ENCODE results near the gene BTN1A1. TPM values are rescaled to one million over a fixed set of nuclear protein-coding genes. Genes with fewer than 3 reads are reported as not detected.
A peak's percentile ranks its signal among the peaks of the same experiment; 100 is the strongest.
"Not testable (repeated sequence)": the region's sequence is repeated elsewhere in the genome, so short reads cannot be mapped to it uniquely, and the experiment has no call there.

BTN1A1 gene, protein sequence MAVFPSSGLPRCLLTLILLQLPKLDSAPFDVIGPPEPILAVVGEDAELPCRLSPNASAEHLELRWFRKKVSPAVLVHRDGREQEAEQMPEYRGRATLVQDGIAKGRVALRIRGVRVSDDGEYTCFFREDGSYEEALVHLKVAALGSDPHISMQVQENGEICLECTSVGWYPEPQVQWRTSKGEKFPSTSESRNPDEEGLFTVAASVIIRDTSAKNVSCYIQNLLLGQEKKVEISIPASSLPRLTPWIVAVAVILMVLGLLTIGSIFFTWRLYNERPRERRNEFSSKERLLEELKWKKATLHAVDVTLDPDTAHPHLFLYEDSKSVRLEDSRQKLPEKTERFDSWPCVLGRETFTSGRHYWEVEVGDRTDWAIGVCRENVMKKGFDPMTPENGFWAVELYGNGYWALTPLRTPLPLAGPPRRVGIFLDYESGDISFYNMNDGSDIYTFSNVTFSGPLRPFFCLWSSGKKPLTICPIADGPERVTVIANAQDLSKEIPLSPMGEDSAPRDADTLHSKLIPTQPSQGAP
- polyA plus RNA-seq: not detected

DNA sequence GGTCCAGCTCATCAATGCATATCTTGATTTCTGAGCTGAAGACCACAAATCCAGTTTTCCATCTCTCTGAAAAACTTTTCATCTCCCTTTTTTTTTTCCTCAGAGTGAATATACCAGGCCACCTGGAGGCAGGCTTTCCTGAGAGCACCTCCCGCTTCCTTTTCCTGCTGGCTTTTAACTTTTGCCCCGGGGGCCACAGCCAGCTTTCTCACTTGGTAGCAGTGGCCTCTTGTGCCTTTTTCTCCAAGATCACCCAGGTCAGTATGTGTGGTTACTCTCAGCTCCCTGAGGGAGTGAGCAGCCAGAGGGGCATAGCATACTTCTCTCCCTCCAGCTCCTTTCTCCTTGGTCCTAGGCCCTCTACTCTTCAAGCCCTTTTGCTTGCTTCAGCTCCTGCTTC, at the start of gene BTN1A1:
Gene BTN1A1, plus strand, starts transcription at position 202 of the 400 bp plus-strand sequence. CDS start 984 bp downstream, outside the sequence.
- WGBS, 3 donors: 53 to 69% (median 67%) methylated on average over 2 of the region's 2 CpGs
- no peak within 1 kb of the TSS for H3K27ac ChIP-seq (ENCODE audit: low read depth, low read length)

DNA sequence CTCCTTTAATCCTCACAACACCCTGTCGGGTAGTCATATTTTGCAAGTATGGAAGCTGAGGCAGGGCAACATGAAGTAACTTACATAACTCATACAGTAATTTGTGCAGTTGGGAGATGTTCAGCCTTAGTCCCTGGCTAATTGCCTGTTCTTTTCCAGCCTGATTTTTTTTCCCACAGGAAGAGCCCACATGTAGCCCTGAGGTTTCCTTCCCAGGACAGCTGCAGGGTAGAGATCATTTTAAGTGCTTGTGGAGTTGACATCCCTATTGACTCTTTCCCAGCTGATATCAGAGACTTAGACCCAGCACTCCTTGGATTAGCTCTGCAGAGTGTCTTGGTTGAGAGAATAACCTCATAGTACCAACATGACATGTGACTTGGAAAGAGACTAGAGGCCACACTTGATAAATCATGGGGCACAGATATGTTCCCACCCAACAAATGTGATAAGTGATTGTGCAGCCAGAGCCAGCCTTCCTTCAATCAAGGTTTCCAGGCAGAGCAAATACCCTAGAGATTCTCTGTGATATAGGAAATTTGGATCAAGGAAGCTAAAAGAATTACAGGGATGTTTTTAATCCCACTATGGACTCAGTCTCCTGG, 47.4 kb upstream of the BTN1A1 start:
- WGBS, 3 donors: 69 to 81% (median 73%) methylated on average over 1 of the region's 1 CpG
- H3K27ac ChIP-seq (ENCODE audit: low read depth, low read length): no peak overlapping the region

DNA sequence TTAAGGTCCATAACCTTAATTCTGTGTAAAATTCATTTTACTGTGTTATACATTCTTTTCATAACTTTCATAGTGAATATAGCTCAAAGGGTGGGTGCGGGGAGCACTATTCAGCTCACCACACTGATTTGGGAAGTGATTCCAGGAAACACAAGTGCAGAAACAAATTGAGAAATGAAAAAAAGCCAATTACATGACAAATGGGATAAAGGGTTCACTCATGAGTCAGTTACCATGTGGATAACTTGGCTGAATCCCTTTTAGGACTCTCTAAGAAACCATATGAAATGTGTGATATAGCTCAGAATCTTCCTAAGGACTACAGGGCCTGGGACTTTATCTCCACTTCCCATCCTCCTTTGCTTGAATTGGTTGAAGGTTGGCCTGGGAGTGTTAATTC, 45.5 kb upstream of the BTN1A1 start:
- WGBS, 3 donors: 89 to 94% (median 91%) methylated on average over 1 of the region's 1 CpG
- H3K27ac ChIP-seq (ENCODE audit: low read depth, low read length): no peak overlapping the region

DNA sequence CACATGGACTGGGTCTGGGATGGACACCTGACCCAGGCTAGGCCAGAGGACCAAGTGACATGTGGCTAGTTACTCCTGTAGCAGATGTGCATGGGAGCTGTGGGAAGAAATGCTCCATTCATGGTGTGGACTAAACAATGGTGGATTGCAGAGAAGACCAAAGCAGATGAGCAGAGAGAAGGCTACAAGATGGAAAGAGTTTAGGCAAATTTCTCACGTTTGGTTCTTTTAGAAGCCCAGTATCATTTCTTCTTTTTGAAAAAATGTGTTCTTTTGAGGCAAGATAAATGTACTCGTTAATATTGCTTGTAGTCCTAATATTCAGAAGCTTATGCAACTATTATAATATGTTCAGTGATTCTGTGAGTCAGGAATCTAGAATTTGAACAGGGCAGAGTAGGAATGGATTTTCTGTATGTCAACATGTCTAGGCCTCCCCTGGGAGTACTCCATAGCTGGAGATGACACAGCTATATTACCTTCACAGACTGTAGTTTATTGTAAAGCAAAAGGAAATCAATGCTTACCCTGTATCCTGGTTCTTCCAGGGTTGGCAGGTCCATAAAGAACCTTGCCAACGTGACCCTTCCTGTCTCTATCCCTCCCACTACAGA, 44.6 kb upstream of the BTN1A1 start:
- WGBS, 3 donors: 87 to 95% (median 90%) methylated on average over 3 of the region's 3 CpGs
- no peak overlapping the region for H3K27ac ChIP-seq (ENCODE audit: low read depth, low read length)

DNA sequence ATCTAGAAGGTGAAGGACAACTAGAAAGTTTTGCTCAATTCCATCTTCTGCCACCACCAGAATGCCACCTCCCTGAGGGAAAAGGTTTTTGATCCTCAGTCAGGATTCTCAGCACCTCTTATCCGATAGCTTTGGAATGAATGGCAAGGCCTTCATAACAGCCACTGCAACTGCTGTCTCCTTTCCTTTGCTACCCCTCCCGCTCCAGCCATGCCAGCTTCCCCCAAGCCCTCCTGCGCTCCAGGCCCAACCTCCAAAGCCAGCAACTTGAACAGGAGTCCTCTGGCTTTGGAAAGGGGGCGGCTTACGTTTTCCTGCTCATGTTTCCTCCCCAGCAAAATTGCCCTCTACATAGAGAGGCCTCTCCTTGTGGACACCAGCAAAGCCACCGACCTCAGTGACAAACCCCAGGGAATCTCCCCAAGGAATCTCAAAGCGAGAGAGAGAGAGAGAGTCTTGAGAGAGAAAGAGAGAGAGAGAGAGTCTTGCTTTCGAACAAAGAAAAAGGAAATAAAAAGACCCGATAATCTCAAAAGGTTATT, 42.8 kb upstream of the BTN1A1 start:
- 18 to 19% (median 19%) methylated on average over 9 of the region's 9 CpGs for WGBS, 3 donors
- no peak overlapping the region for H3K27ac ChIP-seq (ENCODE audit: low read depth, low read length)

DNA sequence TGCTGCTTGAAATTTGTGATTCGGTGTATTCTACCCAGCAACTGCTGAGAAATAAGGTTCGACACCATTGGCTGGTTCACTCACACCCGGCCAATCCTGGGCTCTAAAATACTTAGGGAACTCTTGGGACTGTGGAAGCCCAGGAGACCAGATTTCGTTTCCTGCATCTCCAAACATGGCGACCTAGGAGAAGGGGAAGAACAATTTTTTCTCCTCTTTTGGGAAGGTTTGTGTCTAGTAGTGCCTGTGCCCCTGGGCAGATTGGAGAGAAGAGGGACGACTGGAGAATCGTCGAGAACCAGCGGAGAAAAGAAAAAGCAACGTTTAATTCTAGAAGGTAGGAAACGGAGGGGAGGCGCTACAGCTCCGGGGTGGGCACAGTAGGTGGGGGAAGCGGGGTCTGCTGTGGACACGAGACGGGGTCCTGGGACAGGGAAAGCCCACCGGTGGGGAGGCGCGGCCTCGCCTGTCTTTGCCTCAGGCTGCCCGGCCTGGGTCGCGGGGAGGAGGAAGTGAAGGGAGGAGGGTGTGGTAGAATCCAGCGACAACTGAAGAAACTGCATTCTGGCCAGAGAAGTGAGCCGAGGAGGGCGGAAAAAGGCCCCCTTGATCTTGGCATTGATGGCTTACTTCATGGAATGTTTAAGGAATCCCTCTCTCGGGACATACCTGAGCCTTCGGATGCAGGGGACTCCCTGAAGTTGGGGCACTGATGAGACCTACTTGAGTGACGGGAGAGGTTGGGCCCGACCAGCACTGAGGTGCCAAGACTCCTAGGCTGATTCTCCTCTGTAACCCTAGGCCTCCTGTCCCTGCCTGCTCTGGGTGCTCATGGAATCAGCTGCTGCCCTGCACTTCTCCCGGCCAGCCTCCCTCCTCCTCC, 42.1 kb upstream of the BTN1A1 start, which contains the start of gene BTN2A1:
Gene BTN2A1, plus strand, starts transcription at position 150 of the 883 bp plus-strand sequence. Its CDS starts 682 bp downstream, at position 832.
- peak within 1 kb of the TSS; percentile 42 for H3K27ac ChIP-seq (ENCODE audit: low read depth, low read length)
- 0% methylated on average over 31 of the region's 31 CpGs for WGBS, 3 donors

DNA sequence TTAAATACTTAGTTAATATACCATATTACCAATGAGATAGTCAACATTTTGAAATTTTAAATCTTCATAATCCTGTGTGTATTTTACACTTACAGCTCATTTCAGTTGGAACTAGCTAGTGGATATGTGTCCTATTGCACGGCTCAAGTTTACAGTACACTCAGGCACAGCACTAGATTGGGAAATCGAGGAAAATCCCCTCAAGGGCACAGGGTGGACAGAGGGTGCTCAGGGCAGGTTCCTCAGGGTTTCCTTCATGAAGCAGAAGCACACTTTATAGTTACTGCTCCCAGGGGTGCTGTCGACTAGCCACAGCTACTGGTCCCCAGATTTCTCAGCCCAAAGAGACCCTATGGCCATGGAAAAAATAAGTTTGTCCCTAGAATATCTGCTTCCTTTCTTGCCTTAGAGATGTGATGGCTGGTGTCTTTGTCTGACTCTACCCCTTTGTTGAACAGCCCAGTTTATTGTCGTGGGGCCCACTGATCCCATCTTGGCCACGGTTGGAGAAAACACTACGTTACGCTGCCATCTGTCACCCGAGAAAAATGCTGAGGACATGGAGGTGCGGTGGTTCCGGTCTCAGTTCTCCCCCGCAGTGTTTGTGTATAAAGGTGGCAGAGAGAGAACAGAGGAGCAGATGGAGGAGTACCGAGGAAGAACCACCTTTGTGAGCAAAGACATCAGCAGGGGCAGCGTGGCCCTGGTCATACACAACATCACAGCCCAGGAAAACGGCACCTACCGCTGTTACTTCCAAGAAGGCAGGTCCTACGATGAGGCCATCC, 40.9 kb upstream of the BTN1A1 start:
- WGBS, 3 donors: 83 to 85% (median 84%) methylated on average over 16 of the region's 16 CpGs
- H3K27ac ChIP-seq (ENCODE audit: low read depth, low read length): no peak overlapping the region

DNA sequence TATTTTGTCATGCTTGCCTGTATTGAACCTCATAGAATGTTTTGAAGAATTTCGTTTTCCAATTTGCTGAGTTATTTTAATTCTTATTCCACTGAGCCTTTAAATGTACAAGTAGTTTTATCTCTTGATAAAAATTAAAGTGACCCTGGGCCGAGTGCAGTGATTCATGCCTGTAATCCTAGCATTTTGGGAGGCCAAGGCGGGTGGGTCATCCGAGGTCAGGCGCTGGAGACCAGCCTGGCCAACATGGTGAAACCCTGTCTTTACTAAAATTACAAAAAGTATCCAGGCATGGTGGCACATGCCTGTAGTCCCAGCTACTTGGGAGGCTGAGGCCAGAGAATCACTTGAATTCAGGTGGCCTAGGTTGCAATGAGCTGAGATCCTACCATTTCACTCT, 38.8 kb upstream of the BTN1A1 start:
- not testable (repeated sequence) for H3K27ac ChIP-seq (ENCODE audit: low read depth, low read length)
- WGBS, 3 donors: 69 to 72% (median 69%) methylated on average over 5 of the region's 5 CpGs

DNA sequence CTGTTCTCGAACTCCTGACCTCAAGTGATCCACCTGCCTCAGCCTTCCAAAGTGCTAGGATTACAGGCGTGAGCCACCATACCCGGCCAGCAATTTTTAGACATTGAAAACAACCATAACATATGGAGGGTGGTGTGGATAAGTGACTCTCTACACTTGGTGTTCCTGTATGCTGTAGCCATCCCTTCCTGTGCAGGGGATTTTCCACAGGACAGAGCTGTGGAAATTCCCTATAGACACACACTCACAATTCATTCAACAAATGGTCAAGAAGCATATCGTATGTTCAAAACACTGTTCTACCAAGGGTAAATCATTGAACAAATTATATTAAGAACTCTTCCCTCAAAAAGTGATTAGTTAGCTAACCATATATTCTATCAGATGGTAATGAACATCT, 36.1 kb upstream of the BTN1A1 start:
- 91 to 94% (median 93%) methylated on average over 4 of the region's 4 CpGs for WGBS, 3 donors

DNA sequence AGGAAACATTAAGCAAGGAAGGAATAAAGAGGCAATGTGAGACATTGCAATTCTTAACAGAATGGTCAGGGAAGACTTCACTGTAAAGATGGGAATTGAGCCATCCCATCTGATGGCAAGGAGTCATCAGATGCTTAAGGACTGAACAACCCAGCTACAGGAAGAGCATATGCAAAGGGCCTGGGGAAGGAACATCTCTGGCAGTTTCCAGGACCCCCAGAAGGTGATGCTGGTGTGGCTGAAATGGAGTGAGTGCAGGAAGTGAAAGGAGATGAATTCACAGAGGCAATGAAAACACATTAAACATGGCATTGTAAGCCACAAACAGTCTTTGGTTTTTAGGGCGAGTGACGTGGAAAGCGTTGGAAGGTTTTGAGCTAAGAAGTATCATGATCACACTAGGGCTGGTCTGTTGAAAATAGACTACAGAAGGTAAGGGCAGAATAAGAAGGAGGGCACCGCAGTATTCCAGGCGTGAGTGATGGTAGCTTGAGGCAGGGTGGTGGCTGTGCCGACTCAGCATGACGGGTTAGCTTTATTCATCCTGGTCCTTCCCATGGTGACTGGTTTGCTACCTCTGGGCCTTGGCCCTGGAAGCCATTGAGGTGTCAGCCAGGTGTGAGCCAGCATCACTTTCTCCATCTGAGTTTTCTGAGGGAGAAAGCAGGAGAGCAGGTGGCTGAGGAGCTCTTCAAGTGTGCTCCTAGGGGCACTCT, 35.5 kb upstream of the BTN1A1 start:
- no peak overlapping the region for H3K27ac ChIP-seq (ENCODE audit: low read depth, low read length)
- 95 to 99% (median 98%) methylated on average over 7 of the region's 7 CpGs for WGBS, 3 donors

More for the DNA sequence above, 36.1 kb upstream of the BTN1A1 start:
- H3K27ac ChIP-seq (ENCODE audit: low read depth, low read length): no peak overlapping the region

DNA sequence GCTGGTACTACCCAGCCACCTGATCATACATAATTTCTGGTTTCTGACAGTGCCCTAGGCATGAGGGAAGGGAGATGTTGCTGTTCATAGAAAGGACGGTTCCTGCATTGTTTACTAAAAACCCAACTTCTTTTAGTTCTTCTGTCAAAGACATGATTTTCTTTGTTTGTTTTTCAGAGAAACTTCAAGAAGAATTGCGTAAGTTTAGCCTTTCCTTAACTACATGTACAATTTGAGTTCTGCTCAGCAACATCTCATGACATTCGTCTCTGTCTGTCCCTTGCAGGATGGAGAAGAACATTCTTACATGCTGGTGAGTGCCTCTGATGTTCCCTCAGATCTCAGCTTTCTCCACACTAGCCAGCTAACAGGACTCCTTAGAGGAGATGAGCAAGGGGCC, 34.3 kb upstream of the BTN1A1 start:
- H3K27ac ChIP-seq (ENCODE audit: low read depth, low read length): no peak overlapping the region
- 89 to 93% (median 89%) methylated on average over 3 of the region's 3 CpGs for WGBS, 3 donors

DNA sequence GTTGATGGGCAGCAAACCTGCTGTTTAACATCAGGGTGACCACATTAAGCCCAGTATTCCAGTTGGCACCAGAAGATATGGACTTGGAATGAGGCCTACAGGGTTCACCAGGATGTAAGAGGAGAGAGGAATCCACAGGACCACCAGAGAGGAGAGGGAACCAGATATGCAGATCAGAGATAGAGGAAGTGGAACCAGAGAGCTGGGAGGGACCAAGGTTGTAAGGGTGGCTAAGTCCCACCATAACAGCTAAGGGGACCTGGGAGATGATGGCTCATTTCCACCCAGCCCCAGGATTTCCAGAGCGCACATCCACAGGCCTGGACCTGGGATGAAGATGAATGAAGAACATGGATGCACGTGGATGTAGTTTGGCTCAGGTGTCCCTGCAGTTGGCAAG, 31.3 kb upstream of the BTN1A1 start:
- H3K27ac ChIP-seq (ENCODE audit: low read depth, low read length): no peak overlapping the region
- WGBS, 3 donors: 89 to 93% (median 90%) methylated on average over 2 of the region's 2 CpGs

DNA sequence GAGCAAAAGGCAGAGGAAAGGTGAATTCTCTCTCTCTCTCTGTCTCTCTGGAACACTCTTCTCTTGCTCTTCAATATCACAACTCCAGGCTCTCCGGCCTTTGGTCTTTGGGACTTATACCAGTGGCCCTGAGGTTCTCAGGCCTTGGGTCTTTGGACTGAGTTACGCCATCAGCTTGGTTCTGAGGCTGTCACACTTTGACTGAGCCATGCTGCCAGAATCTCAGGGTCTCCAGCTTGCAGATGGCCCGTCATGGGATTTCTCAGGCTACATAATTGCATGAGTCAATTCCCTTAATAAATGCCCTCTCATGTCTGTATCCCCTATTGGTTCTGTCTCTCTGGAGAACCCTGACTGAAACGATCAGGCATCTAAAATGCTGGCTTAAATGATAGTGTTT, 29.5 kb upstream of the BTN1A1 start:
- WGBS, 3 donors: 84 to 86% (median 84%) methylated on average over 4 of the region's 4 CpGs
- H3K27ac ChIP-seq (ENCODE audit: low read depth, low read length): no peak overlapping the region

DNA sequence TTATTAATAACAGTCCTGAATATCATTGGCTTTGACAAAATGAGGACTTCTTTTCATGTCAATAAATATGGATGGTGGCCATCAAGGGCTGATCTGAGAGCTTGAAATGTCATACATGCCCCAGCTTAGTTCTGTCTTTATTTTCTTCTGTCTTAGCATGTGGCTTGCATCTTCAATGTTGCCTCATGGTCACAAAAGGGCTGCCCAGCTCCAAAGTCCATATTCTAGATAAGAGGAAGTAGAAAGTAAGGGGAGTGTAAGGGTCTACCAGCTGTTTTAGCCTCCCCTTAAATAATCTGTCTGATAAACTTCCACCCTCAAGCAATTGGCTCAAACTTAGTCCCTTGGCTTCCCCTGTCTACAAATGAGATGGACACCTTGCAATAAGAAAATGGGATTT, 28.1 kb upstream of the BTN1A1 start:
- no peak overlapping the region for H3K27ac ChIP-seq (ENCODE audit: low read depth, low read length)

DNA sequence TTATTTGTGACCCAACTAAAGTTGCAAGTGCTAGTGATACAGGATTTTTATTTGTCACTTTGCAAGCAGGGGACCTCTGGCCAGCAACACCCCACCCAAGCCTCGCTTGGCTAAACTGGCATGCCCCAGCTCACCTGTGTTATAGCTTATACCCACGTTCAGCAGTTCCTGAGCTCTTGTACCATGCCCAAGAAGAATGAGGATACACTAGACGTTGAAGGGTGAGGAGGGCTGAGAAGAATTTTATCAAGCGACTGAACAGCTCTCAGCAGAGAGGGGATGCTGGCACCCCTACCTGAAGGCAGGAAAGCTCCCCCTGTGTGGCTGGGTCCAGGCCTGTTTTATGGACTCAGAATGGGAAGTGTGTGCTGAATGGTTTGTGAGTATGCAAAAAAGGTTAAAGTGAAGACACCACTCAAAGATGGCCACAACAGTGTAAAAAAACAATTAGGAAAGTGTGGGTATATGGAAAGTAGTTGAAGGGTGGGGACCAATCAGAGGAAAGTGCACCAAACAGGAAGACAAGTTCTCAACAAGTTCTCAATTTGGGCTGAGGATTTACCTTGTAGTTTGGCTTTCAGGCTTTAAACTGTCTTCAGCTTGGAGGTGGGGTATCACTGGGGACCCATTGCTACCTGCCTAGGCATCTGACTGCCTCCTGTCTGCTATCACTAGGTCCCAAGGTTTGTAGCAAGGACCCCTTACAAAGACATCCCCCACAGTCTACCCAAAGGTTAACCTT, 27.4 kb upstream of the BTN1A1 start:
- 93 to 98% (median 95%) methylated on average over 4 of the region's 4 CpGs for WGBS, 3 donors
- no peak overlapping the region for H3K27ac ChIP-seq (ENCODE audit: low read depth, low read length)

DNA sequence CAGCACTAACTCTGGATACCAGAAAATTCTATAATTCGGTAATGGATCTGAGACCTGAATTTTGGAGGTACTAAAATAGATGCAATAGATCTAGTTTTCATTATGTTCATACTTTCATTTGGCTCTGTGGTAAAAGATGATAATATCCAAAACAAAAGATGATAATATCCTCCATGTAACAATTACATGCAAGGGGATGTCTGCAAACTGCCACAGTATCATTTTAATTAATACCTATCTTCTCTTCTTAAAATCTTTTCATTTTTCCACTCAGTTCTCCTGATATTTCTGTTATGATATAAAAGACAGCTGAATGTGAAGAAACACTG, 26.7 kb upstream of the BTN1A1 start:
- WGBS, 3 donors: 66 to 74% (median 68%) methylated on average over 1 of the region's 1 CpG

More for the DNA sequence above, 26.7 kb upstream of the BTN1A1 start:
- H3K27ac ChIP-seq (ENCODE audit: low read depth, low read length): no peak overlapping the region

All from adipose tissue (tissue), 3 donors.